ENCODE data around the gene DOCK10. TPM values are rescaled to one million over a fixed set of nuclear protein-coding genes. Genes with fewer than 3 reads are reported as not detected.

Gene DOCK10
- polyA plus RNA-seq, 1 donor (not counting 4 experiments of a cell fraction or from before 2014, with no cell fraction given): 2.5 TPM

DNA sequence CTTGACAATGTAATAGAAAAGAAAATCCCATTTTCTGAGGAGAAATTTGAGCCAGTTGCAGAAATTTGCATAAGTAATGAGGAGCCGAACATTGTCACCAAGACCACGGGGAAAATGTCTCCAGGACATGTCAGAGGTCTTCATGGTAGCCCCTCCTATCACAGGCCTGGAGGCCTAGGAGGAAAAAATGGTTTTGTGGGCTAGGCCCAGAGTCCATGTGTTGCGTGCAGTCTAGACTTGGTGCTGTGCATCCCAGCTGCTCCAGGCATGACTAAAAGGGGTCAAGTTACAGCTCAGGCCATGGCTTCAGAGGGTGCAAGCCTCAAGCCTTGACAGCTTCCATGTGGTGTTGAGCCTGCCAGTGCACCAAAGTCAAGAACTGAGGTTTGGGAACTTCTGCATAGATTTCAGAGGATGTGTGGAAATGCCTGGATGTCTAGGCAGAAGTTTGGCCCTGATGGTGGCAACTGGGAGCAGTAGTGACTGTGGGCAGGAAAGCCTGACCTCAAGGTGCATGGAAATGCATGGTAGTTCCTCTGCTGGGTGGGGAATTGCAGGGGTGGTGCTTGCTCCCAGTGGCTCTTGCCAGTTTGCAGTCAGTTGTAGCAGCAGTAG is 284.2 kb downstream of the DOCK10 start:
- TF ChIP-seq, protein P1, sequence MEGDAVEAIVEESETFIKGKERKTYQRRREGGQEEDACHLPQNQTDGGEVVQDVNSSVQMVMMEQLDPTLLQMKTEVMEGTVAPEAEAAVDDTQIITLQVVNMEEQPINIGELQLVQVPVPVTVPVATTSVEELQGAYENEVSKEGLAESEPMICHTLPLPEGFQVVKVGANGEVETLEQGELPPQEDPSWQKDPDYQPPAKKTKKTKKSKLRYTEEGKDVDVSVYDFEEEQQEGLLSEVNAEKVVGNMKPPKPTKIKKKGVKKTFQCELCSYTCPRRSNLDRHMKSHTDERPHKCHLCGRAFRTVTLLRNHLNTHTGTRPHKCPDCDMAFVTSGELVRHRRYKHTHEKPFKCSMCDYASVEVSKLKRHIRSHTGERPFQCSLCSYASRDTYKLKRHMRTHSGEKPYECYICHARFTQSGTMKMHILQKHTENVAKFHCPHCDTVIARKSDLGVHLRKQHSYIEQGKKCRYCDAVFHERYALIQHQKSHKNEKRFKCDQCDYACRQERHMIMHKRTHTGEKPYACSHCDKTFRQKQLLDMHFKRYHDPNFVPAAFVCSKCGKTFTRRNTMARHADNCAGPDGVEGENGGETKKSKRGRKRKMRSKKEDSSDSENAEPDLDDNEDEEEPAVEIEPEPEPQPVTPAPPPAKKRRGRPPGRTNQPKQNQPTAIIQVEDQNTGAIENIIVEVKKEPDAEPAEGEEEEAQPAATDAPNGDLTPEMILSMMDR (optimal IDR thresholded peaks at IDR 0.05 in 1 of 3, IDR thresholded peaks at IDR 0.05 in 1 of 3, conservative IDR thresholded peaks at IDR 0.05 in 1 of 3; ENCODE audit: extremely low read depth in 1 of 3, insufficient read depth in 2 of 3, low read length in 3 of 3): no peak
- TF ChIP-seq EZH2 (IDR thresholded peaks at IDR 0.05; ENCODE audit: low read length): no peak
- Histone ChIP-seq H3K9me1 (ENCODE audit: control insufficient read depth, extremely low read depth, insufficient read depth, low read length) (no peaks in the 10 kb centered on the region), H3K27me3 (ENCODE audit: control insufficient read depth, extremely low read depth, insufficient read depth, low read length) (no peaks in the 10 kb centered on the region), H3K27ac (ENCODE audit: control insufficient read depth, insufficient read depth, low read length) (no peak overlapping the region), H3K9ac (ENCODE audit: control insufficient read depth, extremely low read depth, insufficient read depth, low read length) (no peak overlapping the region), H3K9me3 (ENCODE audit: control insufficient read depth, low read depth, low read length) (peaks cover 7% of the 10 kb centered on the region), H3K36me3 (ENCODE audit: control insufficient read depth in 2 of 2, extremely low read depth in 1 of 2, insufficient read depth in 2 of 2, low read length in 2 of 2) (no peaks in the 10 kb centered on the region), H4K20me1 (ENCODE audit: control insufficient read depth, extremely low read depth, insufficient read depth, low read length) (no peaks in the 10 kb centered on the region), H3K4me3 (ENCODE audit: control insufficient read depth in 2 of 3, extremely low read depth in 1 of 3, insufficient read depth in 2 of 3, low read depth in 1 of 3, low read length in 3 of 3) (no peak overlapping the region), H3K4me2 (ENCODE audit: control insufficient read depth, extremely low read depth, insufficient read depth, low read depth, low read length) (no peak overlapping the region), H3K79me2 (ENCODE audit: control insufficient read depth, insufficient read depth, low read length) (no peaks in the 10 kb centered on the region), H3K4me1 (ENCODE audit: control insufficient read depth, extremely low read depth, insufficient read depth, low read length) (peaks cover 6% of the 10 kb centered on the region), H2AFZ (ENCODE audit: control insufficient read depth, low read length) (no peak overlapping the region)
- dilution Hi-C loops (cut with MboI; ENCODE audit: extremely low pct_ligation_motif_present, low sequenced_read_pairs): no loop called here
- DNase-seq (ENCODE audit: low read depth, low spot score) (no peak), FAIRE-seq (no peak)

DNA sequence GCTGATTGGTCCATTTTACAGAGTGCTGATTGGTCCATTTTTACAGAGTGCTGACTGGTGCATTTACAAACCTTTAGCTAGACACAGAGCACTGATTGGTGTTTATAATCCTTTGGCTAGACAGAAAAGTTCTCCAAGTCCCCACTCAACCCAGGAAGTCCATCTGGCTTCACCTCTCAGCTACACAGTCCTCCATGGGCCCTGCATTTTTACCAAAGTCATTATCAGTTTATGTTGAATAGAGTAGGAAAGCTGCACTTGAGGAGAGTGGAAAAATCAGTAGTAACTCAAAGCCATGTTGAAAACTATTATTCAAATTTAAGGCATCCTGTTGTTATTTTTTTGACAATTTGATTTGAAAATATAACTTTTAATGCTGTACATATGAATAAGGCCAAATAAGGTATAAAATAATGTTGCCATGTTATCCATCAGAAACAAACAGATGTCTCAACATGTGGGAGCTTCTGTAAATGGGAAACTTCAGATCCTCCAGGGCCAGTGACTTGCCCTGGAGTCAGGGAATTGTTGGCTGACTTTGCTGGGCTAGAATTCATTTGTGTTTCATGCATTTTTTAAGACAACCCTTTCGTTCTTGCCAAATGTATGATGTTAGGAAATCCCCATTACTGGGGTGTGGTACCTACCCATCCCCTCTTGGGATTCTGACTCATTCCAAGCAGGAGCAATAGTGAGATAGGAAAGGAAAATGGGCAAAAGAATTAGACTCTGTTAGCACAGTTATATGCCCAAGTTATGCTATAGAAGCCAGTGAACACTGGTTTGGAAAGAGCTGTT is 288.3 kb downstream of the DOCK10 start:
- H3K9me1 ChIP-seq (ENCODE audit: control insufficient read depth, extremely low read depth, insufficient read depth, low read length): no peaks in the 10 kb centered on the region
- H3K4me3 ChIP-seq (ENCODE audit: control insufficient read depth in 2 of 3, extremely low read depth in 1 of 3, insufficient read depth in 2 of 3, low read depth in 1 of 3, low read length in 3 of 3): no peak overlapping the region
- H4K20me1 ChIP-seq (ENCODE audit: control insufficient read depth, extremely low read depth, insufficient read depth, low read length): no peaks in the 10 kb centered on the region
- FAIRE-seq: no peak
- H3K27me3 ChIP-seq (ENCODE audit: control insufficient read depth, extremely low read depth, insufficient read depth, low read length): no peaks in the 10 kb centered on the region
- no peak for DNase-seq (ENCODE audit: low read depth, low spot score)
- no peak overlapping the region for H3K9ac ChIP-seq (ENCODE audit: control insufficient read depth, extremely low read depth, insufficient read depth, low read length)
- H3K9me3 ChIP-seq (ENCODE audit: control insufficient read depth, low read depth, low read length): peaks cover 7% of the 10 kb centered on the region
- H2AFZ ChIP-seq (ENCODE audit: control insufficient read depth, low read length): no peak overlapping the region
- no peak overlapping the region for H3K4me2 ChIP-seq (ENCODE audit: control insufficient read depth, extremely low read depth, insufficient read depth, low read depth, low read length)
- dilution Hi-C loops (cut with MboI; ENCODE audit: extremely low pct_ligation_motif_present, low sequenced_read_pairs): no loop called here
- peaks cover 6% of the 10 kb centered on the region for H3K4me1 ChIP-seq (ENCODE audit: control insufficient read depth, extremely low read depth, insufficient read depth, low read length)
- no peaks in the 10 kb centered on the region for H3K79me2 ChIP-seq (ENCODE audit: control insufficient read depth, insufficient read depth, low read length)
- no peak for TF ChIP-seq EZH2 (IDR thresholded peaks at IDR 0.05; ENCODE audit: low read length)
- TF ChIP-seq, protein P1 (optimal IDR thresholded peaks at IDR 0.05 in 1 of 3, IDR thresholded peaks at IDR 0.05 in 1 of 3, conservative IDR thresholded peaks at IDR 0.05 in 1 of 3; ENCODE audit: extremely low read depth in 1 of 3, insufficient read depth in 2 of 3, low read length in 3 of 3): no peak
- no peaks in the 10 kb centered on the region for H3K36me3 ChIP-seq (ENCODE audit: control insufficient read depth in 2 of 2, extremely low read depth in 1 of 2, insufficient read depth in 2 of 2, low read length in 2 of 2)
- H3K27ac ChIP-seq (ENCODE audit: control insufficient read depth, insufficient read depth, low read length): peak overlapping the region; percentile 29
